Loucy (cell line): ENCODE data around the gene CCDC181.

ENCODE experiments used
- H2AFZ ChIP-seq: fragments of 200-600 bp; sonication (generic); 2 replicates; pipeline ENCODE4 v1.6.0; 2016; ENCODE audit warnings: antibody characterized with exemption, mild to moderate bottlenecking, low read length, moderate library complexity
- H3F3A ChIP-seq: fragments of 200-600 bp; 2 replicates; pipeline ENCODE4 v1.6.0; 2016; ENCODE audit warnings: antibody characterized with exemption, low read depth, mild to moderate bottlenecking
- H3K27me3 ChIP-seq: fragments of 200-600 bp; sonication (generic); 2 replicates; pipeline ENCODE4 v1.6.1; 2014; ENCODE audit warnings: low read length, mild to moderate bottlenecking; ENCODE audit not compliant: insufficient read depth, poor library complexity, severe bottlenecking
- H3K36me3 ChIP-seq: fragments of 200-600 bp; sonication (generic); 2 replicates; pipeline ENCODE4 v1.6.1; 2016; ENCODE audit warnings: low read length; ENCODE audit not compliant: insufficient read depth
- H3K4me1 ChIP-seq: fragments of 200-600 bp; sonication (generic); 2 replicates; pipeline ENCODE4 v1.5.1; 2014; ENCODE audit warnings: low read length, mild to moderate bottlenecking; ENCODE audit not compliant: insufficient read depth, poor library complexity, severe bottlenecking
- H3K4me2 ChIP-seq: fragments of 200-600 bp; sonication (generic); 2 replicates; pipeline ENCODE4 v1.6.0; 2014; ENCODE audit warnings: antibody characterized with exemption, low read length, low read depth, mild to moderate bottlenecking; ENCODE audit not compliant: poor library complexity, severe bottlenecking
- H3K4me3 ChIP-seq: fragments of 200-600 bp; sonication (generic); 2 replicates; pipeline ENCODE4 v1.5.1; 2014; ENCODE audit warnings: low read length, mild to moderate bottlenecking, mixed read lengths; ENCODE audit not compliant: poor library complexity, severe bottlenecking
- H3K79me2 ChIP-seq: fragments of 200-600 bp; sonication (generic); 2 replicates; pipeline ENCODE4 v1.6.1; 2014; ENCODE audit warnings: low read length; ENCODE audit not compliant: insufficient read depth
- H3K9ac ChIP-seq: fragments of 200-600 bp; sonication (generic); 2 replicates; pipeline ENCODE4 v1.6.0; 2014; ENCODE audit warnings: mild to moderate bottlenecking, low read depth, low read length, moderate library complexity; ENCODE audit not compliant: poor library complexity, severe bottlenecking
- H3K9me2 ChIP-seq: fragments of 200-600 bp; sonication (generic); replicated peaks from 2 replicates; pipeline ENCODE4 v1.6.1; 2016; ENCODE audit warnings: low read depth, low read length, mixed read lengths
- H3K9me3 ChIP-seq: fragments of 200-600 bp; sonication (generic); 2 replicates; pipeline ENCODE4 v1.6.1; 2014; ENCODE audit warnings: mild to moderate bottlenecking, antibody characterized with exemption, low read length, low read depth; ENCODE audit not compliant: insufficient read depth
- H4K20me1 ChIP-seq: fragments of 200-600 bp; sonication (generic); 2 replicates; pipeline ENCODE4 v1.6.0; 2014; ENCODE audit warnings: antibody characterized with exemption, low read length, mild to moderate bottlenecking; ENCODE audit not compliant: insufficient read depth, poor library complexity, severe bottlenecking
- CTCF ChIP-seq: fragments of 200-600 bp; sonication (generic); conservative IDR thresholded peaks from 2 replicates; pipeline ENCODE4 v1.5.1; 2014; ENCODE audit warnings: mild to moderate bottlenecking, antibody characterized with exemption, low read length
- EZH2phosphoT487 ChIP-seq: fragments of 200-600 bp; IDR thresholded peaks from 2 replicates; pipeline ENCODE4 v1.6.1; 2018; ENCODE audit warnings: antibody characterized with exemption, mild to moderate bottlenecking, moderate library complexity, borderline replicate concordance

The CCDC181 gene

GRCh38 chr1:169392406-169392805 lies 34.9 kb downstream of the CCDC181 start:
- no peaks in the 10 kb centered on the region for H3K9me3 ChIP-seq
- no peaks in the 10 kb centered on the region for H4K20me1 ChIP-seq
- H3K4me1 ChIP-seq = peaks cover 16% of the 10 kb centered on the region
- H3K27me3 ChIP-seq = no peaks in the 10 kb centered on the region
- H3F3A ChIP-seq = no peaks in the 10 kb centered on the region
- H3K79me2 ChIP-seq = no peaks in the 10 kb centered on the region
- H3K36me3 ChIP-seq = peaks cover 61% of the 10 kb centered on the region; the same call in 1 of the 2 replicates
- H3K4me2 ChIP-seq = no peak overlapping the region
- H3K4me3 ChIP-seq = no peak overlapping the region
- H3K9ac ChIP-seq = no peak overlapping the region
- H3K9me2 ChIP-seq = no peaks in the 10 kb centered on the region
- no peak for TF ChIP-seq EZH2phosphoT487
- no peak for TF ChIP-seq CTCF
- H2AFZ ChIP-seq = no peak overlapping the region

GRCh38 chr1:169390303-169390702 lies 37.0 kb downstream of the CCDC181 start:
- Histone ChIP-seq H3K79me2 (no peaks in the 10 kb centered on the region), H3K4me2 (no peak overlapping the region), H3K9me3 (no peaks in the 10 kb centered on the region), H3K4me1 (peaks cover 16% of the 10 kb centered on the region), H3K27me3 (no peaks in the 10 kb centered on the region), H3F3A (no peaks in the 10 kb centered on the region), H3K9ac (no peak overlapping the region), H3K4me3 (no peak overlapping the region), H3K9me2 (no peaks in the 10 kb centered on the region), H4K20me1 (no peaks in the 10 kb centered on the region), H3K36me3 (peaks cover 67% of the 10 kb centered on the region; the same call in 1 of the 2 replicates), H2AFZ (no peak overlapping the region)
- TF ChIP-seq EZH2phosphoT487 (no peak), CTCF (no peak)

GRCh38 chr1:169387399-169387798 lies 39.9 kb downstream of the CCDC181 start:
- H3K9me2 ChIP-seq = no peaks in the 10 kb centered on the region
- no peaks in the 10 kb centered on the region for H3K79me2 ChIP-seq
- no peak overlapping the region for H2AFZ ChIP-seq
- H3F3A ChIP-seq = no peaks in the 10 kb centered on the region
- no peak overlapping the region for H3K9ac ChIP-seq
- H3K9me3 ChIP-seq = no peaks in the 10 kb centered on the region
- TF ChIP-seq CTCF (no peak), EZH2phosphoT487 (no peak)
- peaks cover 77% of the 10 kb centered on the region; the same call in 1 of the 2 replicates for H3K36me3 ChIP-seq
- no peaks in the 10 kb centered on the region for H3K27me3 ChIP-seq
- no peak overlapping the region for H3K4me2 ChIP-seq
- no peak overlapping the region for H3K4me3 ChIP-seq
- H4K20me1 ChIP-seq = no peaks in the 10 kb centered on the region
- peaks cover 16% of the 10 kb centered on the region for H3K4me1 ChIP-seq
